ENCODE results near the gene TBC1D22A. TPM values are rescaled to one million over a fixed set of nuclear protein-coding genes. Genes with fewer than 3 reads are reported as not detected.
A peak's percentile ranks its signal among the peaks of the same experiment; 100 is the strongest.
"Not testable (repeated sequence)": the region's sequence is repeated elsewhere in the genome, so short reads cannot be mapped to it uniquely, and the experiment has no call there.

TBC1D22A gene
- total RNA-seq, 3 donors from 2014 or later: 29.8 to 31.1 (median 29.9) TPM

DNA sequence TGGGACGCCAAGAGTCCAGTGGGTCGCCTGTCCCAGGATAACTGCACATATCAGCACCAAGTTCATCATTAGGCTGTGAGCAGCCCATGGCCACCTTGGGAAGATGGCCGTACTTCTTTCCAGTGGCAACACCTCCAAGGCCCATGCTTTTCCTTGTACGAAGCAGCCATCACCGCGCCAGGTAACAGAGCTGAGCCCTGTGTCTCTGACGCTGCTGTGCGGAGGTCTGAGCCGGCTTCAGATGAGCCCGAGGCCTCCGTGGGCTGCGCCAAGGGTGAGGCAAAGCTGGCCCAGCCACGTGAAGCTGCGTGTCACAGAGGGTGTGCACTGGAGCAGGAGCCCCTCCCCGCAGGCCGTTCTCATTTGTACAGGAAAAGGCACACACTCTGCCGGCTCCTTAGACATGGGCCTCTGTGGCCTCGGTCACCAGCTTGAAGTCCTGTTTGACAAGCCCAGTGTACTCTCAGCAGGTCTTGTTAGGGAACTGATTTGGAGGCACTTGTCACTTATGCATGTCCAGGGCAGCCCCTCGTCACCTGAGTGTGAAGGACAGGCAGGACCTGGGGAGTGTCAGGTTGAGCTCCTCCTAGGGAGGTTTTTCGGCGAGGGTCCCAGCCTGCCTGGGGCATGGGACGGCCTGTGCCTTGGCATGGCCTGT is 401.5 kb downstream of the TBC1D22A start:
- Mint-ChIP-seq H3K27me3 (ENCODE audit: low read depth) (no peaks in the 10 kb centered on the region), H3K36me3 (ENCODE audit: insufficient read depth) (peaks cover 13% of the 10 kb centered on the region), H3K9me3 (no peaks in the 10 kb centered on the region), H3K4me1 (ENCODE audit: low read depth) (no peaks in the 10 kb centered on the region), H3K4me3 (no peak overlapping the region)
- DNase-seq (no peak), ATAC-seq (no peak)

DNA sequence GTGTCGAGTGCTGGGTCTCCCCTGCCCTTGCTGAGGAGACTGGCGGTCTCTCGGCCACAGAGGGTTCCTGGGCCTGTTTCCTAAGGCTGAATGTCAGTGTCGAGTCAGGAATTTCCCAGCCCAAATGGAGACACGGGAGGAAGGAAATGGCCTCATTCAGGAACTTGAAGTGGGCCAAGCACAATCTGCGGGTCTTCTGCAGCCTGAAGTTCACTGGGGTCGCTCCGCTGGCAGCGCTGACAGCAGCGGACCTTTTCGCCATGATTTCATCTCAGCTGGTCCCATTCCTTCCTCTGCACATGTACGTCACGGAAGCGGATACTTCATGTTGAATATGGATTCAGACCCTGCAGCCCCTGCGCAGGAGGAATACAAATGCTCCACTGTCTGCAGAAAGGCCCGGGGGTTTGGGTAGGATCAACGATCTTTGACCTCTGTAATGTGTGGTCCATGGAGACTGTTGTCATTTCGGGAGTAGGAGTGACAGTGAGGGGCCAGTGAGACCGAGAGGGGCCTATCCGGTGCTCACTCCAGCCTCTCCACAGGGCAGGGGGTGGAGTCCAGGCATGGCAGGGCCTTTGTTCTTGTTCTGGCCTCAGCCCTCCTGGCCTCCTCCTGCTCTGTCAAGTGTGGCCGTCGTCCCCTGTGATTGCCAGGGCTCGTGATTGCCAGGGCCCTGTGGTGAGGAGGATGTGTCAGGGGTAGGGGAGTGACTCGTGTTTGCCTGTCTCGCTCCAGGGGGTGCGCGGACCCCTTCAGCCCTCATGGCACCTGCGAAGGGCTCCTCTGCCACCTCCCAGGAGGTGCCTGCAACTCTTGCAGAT is 402.3 kb downstream of the TBC1D22A start:
- no peak for DNase-seq
- Mint-ChIP-seq H3K4me1 (ENCODE audit: low read depth) (no peaks in the 10 kb centered on the region), H3K9me3 (no peaks in the 10 kb centered on the region), H3K27me3 (ENCODE audit: low read depth) (no peaks in the 10 kb centered on the region), H3K36me3 (ENCODE audit: insufficient read depth) (peaks cover 13% of the 10 kb centered on the region), H3K4me3 (no peak overlapping the region)
- ATAC-seq: no peak

DNA sequence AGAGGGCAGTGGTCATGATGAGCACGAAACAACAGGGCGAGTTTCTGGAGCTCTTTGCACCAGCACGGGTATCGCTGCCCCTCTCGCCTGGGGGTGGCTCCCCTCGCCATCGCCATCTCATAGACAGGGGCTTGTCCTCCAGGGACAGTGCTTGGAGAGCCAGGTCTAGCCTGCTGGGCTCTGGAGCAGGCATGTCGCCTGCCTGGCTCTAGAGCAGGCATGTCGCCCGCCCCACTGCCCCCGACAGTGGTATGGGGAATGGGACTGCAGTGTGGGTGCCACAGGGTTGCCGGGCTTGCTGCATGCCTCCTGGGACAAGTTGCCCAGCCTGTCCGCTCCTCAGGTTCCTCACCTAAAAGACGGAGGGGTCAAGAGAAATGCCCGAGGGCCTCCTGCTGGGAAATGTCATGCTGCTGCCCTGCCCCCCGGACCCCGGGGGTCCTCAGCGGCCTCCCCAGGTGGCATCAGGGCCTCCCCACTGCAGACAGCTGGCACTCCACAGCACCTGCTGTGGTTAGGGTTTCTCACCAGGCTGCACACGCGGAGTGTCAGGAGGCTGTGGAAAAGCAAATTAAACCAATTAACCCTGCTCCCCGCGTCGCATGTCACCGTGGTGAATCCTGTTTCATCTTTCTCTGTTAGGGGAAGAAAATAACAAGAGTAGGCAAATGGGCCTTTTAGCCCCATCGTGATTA is 403.0 kb downstream of the TBC1D22A start:
- peaks cover 17% of the 10 kb centered on the region for H3K36me3 Mint-ChIP-seq (ENCODE audit: insufficient read depth)
- no peak overlapping the region for H3K4me3 Mint-ChIP-seq
- no peaks in the 10 kb centered on the region for H3K4me1 Mint-ChIP-seq (ENCODE audit: low read depth)
- DNase-seq: no peak
- H3K27me3 Mint-ChIP-seq (ENCODE audit: low read depth): no peaks in the 10 kb centered on the region
- no peak for ATAC-seq
- H3K9me3 Mint-ChIP-seq: no peaks in the 10 kb centered on the region

DNA sequence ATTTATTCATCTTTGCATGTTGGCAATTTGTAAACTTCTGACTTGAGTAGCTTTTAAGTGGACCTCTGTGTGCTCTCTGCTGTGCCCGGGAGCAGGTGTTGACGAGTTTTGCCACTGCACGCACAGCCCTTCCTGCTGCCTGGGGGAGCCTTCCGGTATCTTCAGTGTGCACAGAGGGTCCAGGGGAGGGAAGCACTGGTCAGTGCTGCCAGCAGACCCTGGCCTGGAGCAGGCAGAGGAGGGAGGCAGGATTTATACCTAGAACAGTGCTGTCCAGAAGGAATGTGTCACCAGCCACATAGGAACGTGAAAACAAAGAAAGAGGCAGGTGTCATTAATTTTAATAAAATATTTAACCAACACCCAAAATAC is 403.6 kb downstream of the TBC1D22A start:
- peaks cover 17% of the 10 kb centered on the region for H3K36me3 Mint-ChIP-seq (ENCODE audit: insufficient read depth)

DNA sequence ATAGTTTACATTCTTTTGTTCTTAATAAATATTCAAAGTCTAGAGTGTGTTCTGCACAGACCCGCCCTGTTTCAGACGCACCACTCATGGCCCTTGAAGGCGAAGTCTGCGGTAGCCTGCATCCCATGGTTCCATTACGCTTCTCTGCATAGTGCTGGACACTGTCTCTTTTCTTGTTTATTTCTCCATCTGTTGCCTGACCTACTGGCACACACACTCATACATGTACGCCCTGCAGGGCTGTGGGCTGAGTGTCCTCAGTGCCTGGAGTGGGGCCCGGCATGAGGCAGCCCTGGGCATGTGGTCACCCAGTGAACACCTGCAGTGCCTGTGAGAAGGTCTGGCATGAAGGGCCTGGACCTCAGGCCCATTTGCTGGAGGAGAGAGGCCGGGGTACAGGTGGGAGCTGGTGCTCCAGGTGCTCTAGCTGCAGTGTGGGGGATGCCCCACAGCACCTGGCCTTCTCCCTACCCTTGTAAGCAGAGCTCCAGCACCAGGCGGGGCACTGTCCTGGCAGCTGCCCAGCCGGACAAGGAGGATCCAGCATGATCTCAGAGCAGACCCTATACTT is 404.1 kb downstream of the TBC1D22A start:
- H3K4me1 Mint-ChIP-seq (ENCODE audit: low read depth): no peaks in the 10 kb centered on the region
- ATAC-seq (no peak), DNase-seq (no peak)
- no peaks in the 10 kb centered on the region for H3K27me3 Mint-ChIP-seq (ENCODE audit: low read depth)
- peaks cover 17% of the 10 kb centered on the region for H3K36me3 Mint-ChIP-seq (ENCODE audit: insufficient read depth)
- H3K9me3 Mint-ChIP-seq: no peaks in the 10 kb centered on the region
- no peak overlapping the region for H3K4me3 Mint-ChIP-seq

More for the DNA sequence above, 403.6 kb downstream of the TBC1D22A start:
- no peaks in the 10 kb centered on the region for H3K27me3 Mint-ChIP-seq (ENCODE audit: low read depth)
- H3K4me1 Mint-ChIP-seq (ENCODE audit: low read depth): no peaks in the 10 kb centered on the region
- DNase-seq (no peak), ATAC-seq (no peak)
- no peaks in the 10 kb centered on the region for H3K9me3 Mint-ChIP-seq
- no peak overlapping the region for H3K4me3 Mint-ChIP-seq

DNA sequence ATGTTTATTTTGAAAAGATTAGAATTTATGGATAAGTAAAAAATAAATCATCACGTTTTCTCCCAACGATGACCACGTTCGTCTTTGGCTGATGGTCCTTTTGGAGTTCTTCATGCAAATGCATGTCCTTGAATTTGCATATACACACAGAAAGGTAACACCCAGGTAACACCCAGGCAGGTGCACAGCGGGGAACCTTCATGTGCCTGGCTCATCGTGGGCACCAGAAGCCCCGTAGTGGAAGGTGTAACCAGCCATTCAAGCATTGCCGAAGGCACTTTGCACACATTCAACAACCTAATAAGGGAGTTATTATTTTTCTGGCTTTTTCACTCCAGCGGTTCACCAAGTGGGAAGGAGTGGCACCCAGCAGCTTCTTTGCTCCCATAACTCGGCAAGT is 404.6 kb downstream of the TBC1D22A start:
- ATAC-seq (no peak), DNase-seq (no peak)
- Mint-ChIP-seq H3K4me1 (ENCODE audit: low read depth) (no peaks in the 10 kb centered on the region), H3K27me3 (ENCODE audit: low read depth) (no peaks in the 10 kb centered on the region), H3K4me3 (no peak overlapping the region), H3K36me3 (ENCODE audit: insufficient read depth) (peaks cover 17% of the 10 kb centered on the region), H3K9me3 (no peaks in the 10 kb centered on the region)

DNA sequence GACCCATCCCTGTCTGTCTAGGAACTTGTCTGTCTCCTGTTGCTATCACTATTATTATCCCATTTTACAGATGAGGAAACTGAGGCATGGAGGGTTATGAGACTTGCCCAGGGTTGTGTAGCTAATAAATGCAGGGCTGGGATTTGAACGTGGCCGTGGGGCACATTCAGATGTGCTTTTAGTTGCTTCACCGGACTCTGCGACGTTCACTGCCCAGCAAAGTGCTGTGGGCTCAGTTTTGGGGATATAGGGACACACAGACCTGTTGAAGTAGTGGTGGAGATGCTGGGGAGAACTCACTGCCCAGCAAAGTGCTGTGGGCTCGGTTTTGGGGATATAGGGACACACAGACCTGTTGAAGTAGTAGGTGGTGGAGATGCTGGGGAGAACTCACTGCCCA is 405.5 kb downstream of the TBC1D22A start:
- ATAC-seq; H3K4me1 Mint-ChIP-seq (ENCODE audit: low read depth); H3K4me3 Mint-ChIP-seq; H3K27me3 Mint-ChIP-seq (ENCODE audit: low read depth); DNase-seq; H3K9me3 Mint-ChIP-seq: not testable (repeated sequence)
- peaks cover 21% of the 10 kb centered on the region for H3K36me3 Mint-ChIP-seq (ENCODE audit: insufficient read depth)

DNA sequence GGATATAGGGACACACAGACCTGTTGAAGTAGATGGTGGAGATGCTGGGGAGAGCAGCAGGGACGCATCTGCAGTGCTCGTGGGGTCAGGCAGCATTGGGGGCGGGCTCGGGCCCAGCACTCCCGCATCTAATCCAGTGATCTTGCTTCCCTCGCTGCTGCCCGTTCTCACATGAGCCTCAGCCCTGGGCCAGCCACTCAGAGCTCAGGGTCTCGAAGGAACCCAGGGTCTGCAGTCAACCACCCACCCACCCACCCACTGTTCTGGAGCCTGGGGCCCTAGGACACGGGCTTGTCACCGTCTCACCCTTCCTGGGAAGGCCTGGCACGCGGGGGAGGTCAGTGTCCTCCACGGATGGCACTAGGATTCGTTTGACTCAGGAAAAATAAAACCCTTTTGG is 406.0 kb downstream of the TBC1D22A start:
- no peaks in the 10 kb centered on the region for H3K4me1 Mint-ChIP-seq (ENCODE audit: low read depth)
- no peak for DNase-seq
- H3K9me3 Mint-ChIP-seq: no peaks in the 10 kb centered on the region
- no peak overlapping the region for H3K4me3 Mint-ChIP-seq
- no peak for ATAC-seq
- no peaks in the 10 kb centered on the region for H3K27me3 Mint-ChIP-seq (ENCODE audit: low read depth)
- peaks cover 18% of the 10 kb centered on the region for H3K36me3 Mint-ChIP-seq (ENCODE audit: insufficient read depth)

DNA sequence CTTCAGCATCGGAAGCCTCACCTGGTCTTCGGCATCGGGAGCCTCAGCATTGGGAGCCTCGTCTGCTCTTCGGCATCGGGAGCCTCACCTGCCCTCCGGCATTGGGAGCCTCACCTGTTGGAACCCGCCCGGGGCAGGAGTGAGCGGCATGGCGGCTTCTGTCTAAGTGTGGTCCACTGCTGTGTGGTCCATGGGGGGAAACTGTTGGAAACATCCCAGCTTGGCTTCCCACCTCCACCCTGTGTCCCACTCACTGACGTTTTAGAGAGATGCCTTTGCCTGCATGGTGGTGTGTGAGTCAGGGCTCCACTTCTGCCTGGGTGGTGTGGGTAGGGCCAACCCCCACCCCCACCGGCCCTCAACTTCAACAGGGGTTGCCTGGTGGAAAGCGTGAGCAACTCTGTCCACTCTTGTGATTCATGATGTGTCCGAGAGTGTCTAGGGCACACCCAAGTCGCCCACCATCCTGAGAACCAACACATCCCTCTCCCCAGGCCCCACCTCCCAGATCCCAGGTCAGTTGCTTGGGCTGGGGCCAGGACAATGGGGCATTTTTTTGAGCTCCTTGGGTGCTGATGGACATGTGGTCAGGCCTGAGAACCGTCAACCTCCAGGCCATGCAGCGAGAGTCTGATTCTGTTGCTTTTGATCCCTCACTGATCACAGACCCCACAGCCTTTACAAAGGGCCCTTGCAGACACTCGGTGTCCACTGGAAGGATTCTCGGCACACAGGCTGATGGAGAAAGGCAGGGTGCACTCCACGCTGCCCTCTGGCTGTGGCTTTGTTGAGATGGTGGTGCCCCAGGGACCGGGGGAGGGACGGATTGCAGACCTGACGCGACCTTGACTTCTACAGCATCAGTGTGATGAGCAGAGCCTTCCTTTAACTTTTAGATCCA is 406.7 kb downstream of the TBC1D22A start:
- ATAC-seq (no peak), DNase-seq (no peak)
- Mint-ChIP-seq H3K36me3 (ENCODE audit: insufficient read depth) (peaks cover 18% of the 10 kb centered on the region), H3K4me3 (no peak overlapping the region), H3K9me3 (no peaks in the 10 kb centered on the region), H3K27me3 (ENCODE audit: low read depth) (no peaks in the 10 kb centered on the region), H3K4me1 (ENCODE audit: low read depth) (no peaks in the 10 kb centered on the region)

DNA sequence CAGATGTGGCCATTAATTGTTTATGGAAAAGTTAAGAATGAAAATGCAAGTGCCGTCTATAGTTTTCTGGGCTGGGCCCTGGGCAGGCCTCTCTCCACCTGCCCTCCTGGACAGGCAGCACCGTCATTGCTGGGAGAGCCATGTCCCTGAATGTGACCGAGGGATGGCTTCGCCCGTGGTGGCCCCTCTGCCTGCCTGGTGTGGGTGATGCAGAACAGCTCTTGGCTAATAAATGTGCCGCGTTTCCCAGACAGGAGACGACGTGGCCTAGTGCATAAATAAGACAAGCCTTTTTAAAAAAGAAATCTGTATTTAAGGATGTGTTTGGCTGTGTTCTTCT is 407.3 kb downstream of the TBC1D22A start:
- Mint-ChIP-seq H3K36me3 (ENCODE audit: insufficient read depth) (peaks cover 18% of the 10 kb centered on the region), H3K4me3 (no peak overlapping the region), H3K27me3 (ENCODE audit: low read depth) (no peaks in the 10 kb centered on the region), H3K4me1 (ENCODE audit: low read depth) (no peaks in the 10 kb centered on the region), H3K9me3 (no peaks in the 10 kb centered on the region)
- DNase-seq: no peak
- ATAC-seq: no peak

DNA sequence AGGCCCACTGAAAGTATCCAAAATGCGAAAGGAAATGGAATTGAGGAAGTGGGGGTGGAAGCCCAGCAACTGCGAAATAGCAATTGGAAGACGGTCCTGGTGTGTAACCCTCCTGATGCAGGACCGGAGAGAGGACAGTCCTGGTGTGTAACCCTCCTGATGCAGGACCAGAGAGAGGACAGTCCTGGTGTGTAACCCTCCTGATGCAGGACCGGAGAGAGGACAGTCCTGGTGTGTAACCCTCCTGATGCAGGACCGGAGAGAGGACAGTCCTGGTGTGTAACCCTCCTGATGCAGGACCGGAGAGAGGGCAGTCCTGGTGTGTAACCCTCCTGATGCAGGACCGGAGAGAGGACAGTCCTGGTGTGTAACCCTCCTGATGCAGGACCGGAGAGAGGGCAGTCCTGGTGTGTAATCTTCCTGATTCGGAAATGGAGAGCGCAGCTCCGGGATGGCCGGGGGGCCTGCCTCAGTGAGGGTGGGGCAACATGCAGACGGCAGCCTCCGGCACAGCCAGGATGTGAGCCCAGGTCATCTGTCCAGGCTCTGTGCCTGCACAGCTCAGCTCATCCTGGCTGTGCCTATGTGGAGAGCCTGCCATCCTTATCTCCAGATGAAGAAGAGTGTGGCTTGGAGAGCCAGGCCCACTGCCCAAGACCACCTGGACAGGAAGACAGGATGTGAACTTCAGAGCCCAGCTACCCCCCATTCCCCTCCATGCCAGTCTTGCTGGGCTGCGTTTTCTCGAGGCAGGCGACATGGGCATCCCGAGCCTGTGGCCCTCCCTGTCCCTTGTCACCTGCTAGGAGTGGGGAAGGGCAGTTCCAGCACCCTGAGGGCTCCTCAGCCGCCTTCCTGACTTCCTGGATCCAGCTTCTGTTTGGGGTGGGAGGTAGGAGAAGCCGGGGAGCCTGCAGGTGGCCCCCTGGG is 408.3 kb downstream of the TBC1D22A start:
- H3K9me3 Mint-ChIP-seq; H3K4me1 Mint-ChIP-seq (ENCODE audit: low read depth); H3K4me3 Mint-ChIP-seq; H3K27me3 Mint-ChIP-seq (ENCODE audit: low read depth); ATAC-seq; DNase-seq: not testable (repeated sequence)
- H3K36me3 Mint-ChIP-seq (ENCODE audit: insufficient read depth): peaks cover 26% of the 10 kb centered on the region

DNA sequence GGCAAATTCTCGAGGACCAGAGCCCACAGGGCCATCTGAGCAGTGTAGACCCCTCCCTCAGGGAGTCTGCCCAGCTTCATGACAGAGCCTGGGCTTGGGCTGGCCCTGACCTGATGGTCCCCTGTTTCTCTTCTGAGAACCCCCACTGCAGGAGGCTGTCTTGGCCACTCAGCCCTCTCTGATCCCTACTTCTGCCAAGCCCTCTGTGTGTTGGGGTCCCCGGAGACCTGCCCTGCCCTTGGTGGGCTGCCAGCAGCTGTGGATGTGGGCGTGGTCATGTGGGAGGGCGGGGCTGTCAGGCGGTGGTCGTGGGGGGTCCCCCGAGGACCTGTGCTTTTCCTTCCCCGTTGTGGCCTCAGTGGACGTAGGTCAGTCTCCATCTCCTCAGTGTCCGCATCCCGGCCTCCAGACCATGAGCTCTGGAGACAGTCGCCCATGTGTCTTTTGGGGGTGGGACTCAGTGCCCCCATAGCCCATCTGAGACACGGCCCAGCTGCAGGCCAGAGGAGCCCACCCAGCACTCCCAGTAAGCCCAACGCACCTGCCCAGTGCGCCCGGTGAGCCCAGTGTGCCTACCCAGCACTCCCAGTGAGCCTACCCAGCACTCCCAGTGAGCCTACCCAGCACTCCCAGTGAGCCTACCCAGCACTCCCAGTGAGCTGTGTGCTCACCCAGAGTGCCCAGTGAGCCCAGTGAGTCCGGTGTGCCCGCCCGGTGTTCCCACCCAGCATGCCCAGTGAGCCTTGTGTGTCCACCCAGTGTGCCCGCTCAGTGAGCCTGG is 409.2 kb downstream of the TBC1D22A start:
- ATAC-seq (no peak), DNase-seq (peak; percentile 3)
- H3K27me3 Mint-ChIP-seq (ENCODE audit: low read depth): no peaks in the 10 kb centered on the region
- H3K4me1 Mint-ChIP-seq (ENCODE audit: low read depth): no peaks in the 10 kb centered on the region
- peaks cover 22% of the 10 kb centered on the region for H3K36me3 Mint-ChIP-seq (ENCODE audit: insufficient read depth)
- no peaks in the 10 kb centered on the region for H3K9me3 Mint-ChIP-seq
- H3K4me3 Mint-ChIP-seq: no peak overlapping the region

Data from activated T-cell treated with anti-CD3 and anti-CD28 coated beads, Interleukin-2, amount 50 U/mL, for 4 hours (primary cell).